ENCODE results near the gene THBS1.

The THBS1 gene

GRCh38 chr15:39589193-39589814, 8.4 kb downstream of the THBS1 start:
- no peak for DNase-seq (ENCODE audit: low spot score)

- DNase-seq (ENCODE audit: low spot score), result no peak
These were observed 9.2 kb downstream of the THBS1 start for GRCh38 chr15:39589815-39590644.

- no peak for DNase-seq (ENCODE audit: low spot score)
These were observed 10.4 kb downstream of the THBS1 start for GRCh38 chr15:39591141-39591895.

GRCh38 chr15:39591896-39592315, 11.0 kb downstream of the THBS1 start:
- DNase-seq (ENCODE audit: low spot score), result no peak

- DNase-seq (ENCODE audit: low spot score), result no peak
These were observed 11.6 kb downstream of the THBS1 start for GRCh38 chr15:39592500-39592899.

- DNase-seq (ENCODE audit: low spot score), result no peak
These were observed 12.3 kb downstream of the THBS1 start for GRCh38 chr15:39593071-39593655.

- DNase-seq (ENCODE audit: low spot score), result no peak
These were observed 13.0 kb downstream of the THBS1 start for GRCh38 chr15:39593656-39594445.

- DNase-seq (ENCODE audit: low spot score), result no peak
These were observed 13.8 kb downstream of the THBS1 start for GRCh38 chr15:39594446-39595337.

- no peak for DNase-seq (ENCODE audit: low spot score)
These were observed 14.7 kb downstream of the THBS1 start for GRCh38 chr15:39595338-39596221.

- DNase-seq (ENCODE audit: low spot score), result no peak
These were observed 15.6 kb downstream of the THBS1 start for GRCh38 chr15:39596358-39597051.

GRCh38 chr15:39597336-39597735, 16.5 kb downstream of the THBS1 start:
- no peak for DNase-seq (ENCODE audit: low spot score)

- DNase-seq (ENCODE audit: low spot score), result no peak
These were observed 16.9 kb downstream of the THBS1 start for GRCh38 chr15:39597751-39598185.

GRCh38 chr15:39598186-39598850, 17.4 kb downstream of the THBS1 start:
- no peak for DNase-seq (ENCODE audit: low spot score)

GRCh38 chr15:39598958-39599845, 18.3 kb downstream of the THBS1 start:
- DNase-seq (ENCODE audit: low spot score), result no peak

- DNase-seq (ENCODE audit: low spot score), result no peak
These were observed 19.0 kb downstream of the THBS1 start for GRCh38 chr15:39599871-39600270.

- no peak for DNase-seq (ENCODE audit: low spot score)
These were observed 21.3 kb downstream of the THBS1 start for GRCh38 chr15:39602143-39602542.

- DNase-seq (ENCODE audit: low spot score), result no peak
These were observed 24.3 kb downstream of the THBS1 start for GRCh38 chr15:39605146-39605545.

Data from globus pallidus (tissue), 1 donor.